H1 (cell line): ENCODE measurements around the gene SHANK1. TPM values are rescaled to one million over a fixed set of nuclear protein-coding genes. Genes with fewer than 3 reads are reported as not detected.

Experiments
- CTCF ChIA-PET: fragments of 300-600 bp; sonication (Branson Sonifier 250); formaldehyde crosslinking; loops from one replicate; lab custom pipeline; 2021; ENCODE audit not compliant: partially characterized antibody; lab: Charles Lee
- POLR2A ChIA-PET: fragments of 300-600 bp; sonication (Branson Sonifier 250); formaldehyde crosslinking; loops from one replicate; lab custom pipeline; 2021; ENCODE audit warnings: inconsistent platforms; ENCODE audit not compliant: partially characterized antibody; lab: Charles Lee
- DNase-seq, 2 experiments: peaks; one replicate each; pipeline versions ENCODE4 v3.0.0 to v3.0.0-alpha.2; 2010 to 2022; ENCODE audit warnings: low spot score in 2 of 2, low read depth in 1 of 2, mixed read lengths in 1 of 2
- FAIRE-seq: peaks from 2 replicates; lab custom pipeline; 2011; peaks lifted over from hg19 to GRCh38; lab: Jason Lieb, UNC
- H2AFZ ChIP-seq: 2 replicates; pipeline ENCODE4 v1.8.1; 2012; ENCODE audit warnings: low read length, inconsistent platforms
- H2AK5ac ChIP-seq: 2 replicates; pipeline ENCODE4 v1.6.1; 2013; ENCODE audit warnings: low read depth, low read length
- H2BK120ac ChIP-seq: replicated peaks from 2 replicates; pipeline ENCODE3; 2013; ENCODE audit warnings: low read depth, low read length, inconsistent platforms
- H2BK12ac ChIP-seq: 2 replicates; pipeline ENCODE4 v1.6.1; 2013; ENCODE audit warnings: low read depth, low read length
- H2BK15ac ChIP-seq: 2 replicates; pipeline ENCODE4 v1.6.1; 2013; ENCODE audit warnings: low read length
- H2BK20ac ChIP-seq: 2 replicates; pipeline ENCODE4 v1.6.1; 2013; ENCODE audit warnings: low read length
- H2BK5ac ChIP-seq: 2 replicates; pipeline ENCODE4 v1.6.1; 2013; ENCODE audit warnings: low read depth, low read length
- H3K14ac ChIP-seq: 2 replicates; pipeline ENCODE4 v1.6.1; 2013; ENCODE audit warnings: inconsistent platforms; ENCODE audit not compliant: insufficient read length
- H3K18ac ChIP-seq: 2 replicates; pipeline ENCODE4 v1.6.1; 2013; ENCODE audit warnings: low read length; ENCODE audit errors: extremely low read depth
- H3K23ac ChIP-seq: 2 replicates; pipeline ENCODE4 v1.6.1; 2013; ENCODE audit warnings: inconsistent platforms; ENCODE audit not compliant: insufficient read length
- H3K23me2 ChIP-seq: 2 replicates; pipeline ENCODE4 v1.6.1; 2013; ENCODE audit warnings: low read depth, low read length
- H3K27ac ChIP-seq: 2 replicates; pipeline ENCODE4 v1.6.1; 2011; ENCODE audit warnings: low read depth, low read length, inconsistent platforms
- H3K27me3 ChIP-seq, 4 experiments: replicated peaks in 1 of 4; 1 replicate in 1 of 4; 2 replicates in 3 of 4; pipeline versions ENCODE4 v1.6.1 to v1.8.1; 2011 to 2013; ENCODE audit warnings: low read length in 3 of 4, mild to moderate bottlenecking in 3 of 4, inconsistent platforms in 2 of 4, mixed read lengths in 2 of 4, moderate library complexity in 1 of 4; ENCODE audit not compliant: control insufficient read depth in 3 of 4, insufficient read depth in 3 of 4; ENCODE audit errors: extremely low read depth in 1 of 4
- H3K36me3 ChIP-seq, 4 experiments: 2 replicates each; pipeline versions ENCODE4 v1.6.1 to v1.8.1; 2011 to 2013; ENCODE audit warnings: mild to moderate bottlenecking in 4 of 4, low read length in 3 of 4, moderate library complexity in 2 of 4, control low read depth in 1 of 4, inconsistent platforms in 1 of 4; ENCODE audit not compliant: insufficient read depth in 4 of 4, control insufficient read depth in 2 of 4
- H3K4ac ChIP-seq: replicated peaks from 2 replicates; pipeline ENCODE3; 2013; ENCODE audit warnings: low read length, low read depth, mixed read lengths, inconsistent platforms; ENCODE audit not compliant: insufficient read length
- H3K4me1 ChIP-seq, 4 experiments: replicated peaks in 1 of 4; 1 replicate in 1 of 4; 2 replicates in 3 of 4; pipeline versions ENCODE4 v1.6.1 to v1.8.1; 2011 to 2013; ENCODE audit warnings: low read length in 3 of 4, inconsistent platforms in 2 of 4, mixed read lengths in 1 of 4; ENCODE audit not compliant: insufficient read depth in 4 of 4, control insufficient read depth in 3 of 4
- H3K4me2 ChIP-seq, 2 experiments: 2 replicates each; pipeline versions ENCODE4 v1.6.1 to v1.8.1; 2011 to 2013; ENCODE audit warnings: low read depth in 2 of 2, low read length in 2 of 2, control low read depth in 1 of 2, inconsistent platforms in 1 of 2, mild to moderate bottlenecking in 1 of 2; ENCODE audit not compliant: insufficient read depth in 1 of 2
- H3K4me3 ChIP-seq, 4 experiments: fragments of 200-600, 300-600 bp in 1 of 4; sonication (generic), shearing (Covaris generic), sonication (Bioruptor Twin) in 1 of 4; 2 replicates each; pipeline versions ENCODE4 v1.5.1 to v1.8.1; 2011 to 2016; ENCODE audit warnings: low read length in 4 of 4, low read depth in 3 of 4, control low read depth in 2 of 4, inconsistent platforms in 2 of 4, mild to moderate bottlenecking in 2 of 4, mixed read lengths in 1 of 4, moderate library complexity in 1 of 4; ENCODE audit not compliant: insufficient read depth in 2 of 4; ENCODE audit errors: extremely low read depth in 1 of 4
- H3K56ac ChIP-seq: replicated peaks from 2 replicates; pipeline ENCODE3; 2013; ENCODE audit warnings: low read depth, mild to moderate bottlenecking, mixed read lengths, low read length, inconsistent platforms; ENCODE audit not compliant: insufficient read length
- H3K79me1 ChIP-seq: 2 replicates; pipeline ENCODE4 v1.6.1; 2013; ENCODE audit warnings: low read depth, low read length, control low read depth
- H3K79me2 ChIP-seq, 2 experiments: 2 replicates each; pipeline versions ENCODE4 v1.6.1 to v1.8.1; 2012 to 2013; ENCODE audit warnings: low read length in 2 of 2, mild to moderate bottlenecking in 2 of 2, inconsistent platforms in 1 of 2; ENCODE audit not compliant: insufficient read depth in 2 of 2, control insufficient read depth in 1 of 2
- H3K9ac ChIP-seq, 4 experiments: replicated peaks in 1 of 4; 1 replicate in 1 of 4; 2 replicates in 3 of 4; pipeline versions ENCODE4 v1.6.1 to v1.8.1; 2011 to 2013; ENCODE audit warnings: low read depth in 3 of 4, low read length in 3 of 4, control low read depth in 2 of 4, mild to moderate bottlenecking in 2 of 4, moderate library complexity in 2 of 4, inconsistent platforms in 1 of 4; ENCODE audit errors: extremely low read depth in 1 of 4
- H3K9me3 ChIP-seq, 2 experiments: 2 replicates each; pipeline versions ENCODE4 v1.6.1 to v1.8.1; 2012 to 2013; ENCODE audit warnings: mild to moderate bottlenecking in 2 of 2, moderate library complexity in 2 of 2, control low read depth in 1 of 2, inconsistent platforms in 1 of 2, low read depth in 1 of 2, low read length in 1 of 2, mixed read lengths in 1 of 2; ENCODE audit not compliant: insufficient read depth in 2 of 2
- H4K20me1 ChIP-seq, 2 experiments: replicated peaks in 1 of 2; 2 replicates each; pipeline versions ENCODE3 to v1.8.1; 2011 to 2013; ENCODE audit warnings: inconsistent platforms in 2 of 2, low read length in 2 of 2, mild to moderate bottlenecking in 1 of 2; ENCODE audit not compliant: insufficient read depth in 2 of 2, control insufficient read depth in 1 of 2
- H4K5ac ChIP-seq: 2 replicates; pipeline ENCODE4 v1.6.1; 2013; ENCODE audit warnings: low read length, low read depth, mixed read lengths, inconsistent platforms; ENCODE audit not compliant: insufficient read length
- H4K8ac ChIP-seq: 2 replicates; pipeline ENCODE4 v1.8.0; 2013; ENCODE audit warnings: mild to moderate bottlenecking, moderate library complexity, low read length, inconsistent platforms; ENCODE audit not compliant: insufficient read depth; ENCODE audit errors: extremely low read depth
- H4K91ac ChIP-seq: replicated peaks from 2 replicates; pipeline ENCODE3; 2013; ENCODE audit warnings: low read length, mixed read lengths, inconsistent platforms; ENCODE audit not compliant: insufficient read length
- CBX8 ChIP-seq: fragments of 300-800, 300-1000 bp; sonication (generic); IDR thresholded peaks from 2 replicates; pipeline ENCODE4 v1.7.1; 2016; ENCODE audit warnings: low read depth, low read length, borderline replicate concordance
- CREB1 ChIP-seq: IDR thresholded peaks from 2 replicates; pipeline ENCODE4 v1.6.1; 2012; ENCODE audit warnings: inconsistent platforms
- EP300 ChIP-seq, 2 experiments: IDR thresholded peaks; 1 replicate in 1 of 2; 2 replicates in 1 of 2; pipeline ENCODE4 v1.6.1; 2011 to 2012; ENCODE audit warnings: low read depth in 2 of 2, low read length in 2 of 2, mild to moderate bottlenecking in 2 of 2, borderline replicate concordance in 1 of 2, inconsistent platforms in 1 of 2, moderate library complexity in 1 of 2
- GABPA ChIP-seq: IDR thresholded peaks from 2 replicates; pipeline ENCODE4 v1.6.1; 2011; ENCODE audit warnings: mild to moderate bottlenecking, low read length, moderate library complexity, borderline replicate concordance; ENCODE audit not compliant: insufficient read depth
- GTF2F1 ChIP-seq: IDR thresholded peaks from 2 replicates; pipeline ENCODE4 v1.6.1; 2012; ENCODE audit warnings: low read depth, low read length, improper control_type of control experiment, borderline replicate concordance
- JUN ChIP-seq: IDR thresholded peaks from 2 replicates; pipeline ENCODE4 v1.6.1; 2011; ENCODE audit warnings: low read depth, mild to moderate bottlenecking, improper control_type of control experiment, low read length
- JUND ChIP-seq: IDR thresholded peaks from 2 replicates; pipeline ENCODE4 v1.6.1; 2011; ENCODE audit warnings: mild to moderate bottlenecking, improper control_type of control experiment, low read length
- MAFK ChIP-seq: IDR thresholded peaks from 2 replicates; pipeline ENCODE4 v1.6.1; 2012; ENCODE audit warnings: low read depth, mild to moderate bottlenecking, improper control_type of control experiment, low read length
- NANOG ChIP-seq: IDR thresholded peaks from 2 replicates; pipeline ENCODE4 v1.6.1; 2011; ENCODE audit warnings: low read length, low read depth, mild to moderate bottlenecking, inconsistent platforms; ENCODE audit not compliant: insufficient read depth, poor library complexity, severe bottlenecking
- NRF1 ChIP-seq: IDR thresholded peaks from 2 replicates; pipeline ENCODE4 v1.6.1; 2011; ENCODE audit warnings: mild to moderate bottlenecking, low read depth, low read length, improper control_type of control experiment
- SRF ChIP-seq: IDR thresholded peaks from 2 replicates; pipeline ENCODE4 v1.6.1; 2011; ENCODE audit warnings: mild to moderate bottlenecking, low read depth, low read length, moderate library complexity
- WGBS, 2 experiments: shearing (Covaris generic) in 1 of 2; methylation state at CpG; one replicate each; pipeline versions ENCODE4 v1.1.6 to v1.1.7; 2013 to 2015; ENCODE audit warnings: low lambda C conversion rate in 2 of 2, mixed read lengths in 2 of 2, inconsistent platforms in 1 of 2, low coverage in 1 of 2, missing lambda C conversion rate in 1 of 2; ENCODE audit not compliant: insufficient replicate concordance in 2 of 2, insufficient coverage in 1 of 2, insufficient read length in 1 of 2; ENCODE audit errors: extremely low coverage in 1 of 2, missing lambda C conversion rate in 1 of 2; 5-methylcytosine and 5-hydroxymethylcytosine counted together
- polyA plus RNA-seq, 7 experiments: library from polyadenylated mRNA; depleted of rRNA in 3 of 7; stranded (reverse) in 5 of 7; unstranded in 2 of 7; fragments of >200 nt in 5 of 7; fragments of 200-250 nt in 2 of 7; gene quantifications; 1 replicate in 5 of 7; 2 replicates in 1 of 7; 4 replicates in 1 of 7; pipeline versions ENCODE4 v1.2.1 to v1.2.3, GENCODE V29; 2011 to 2013; ENCODE audit warnings: missing spikeins in 2 of 7, mixed read lengths in 2 of 7
- total RNA-seq: library from RNA; stranded (reverse); fragmentation: NEBNext Ultra II Directional; extraction: Animal tissue kit (Norgen Biotek cat#: 25700); gene quantifications from 2 replicates; pipeline ENCODE4 v1.2.1, GENCODE V29; 2021

The SHANK1 gene
- total and polyA plus RNA-seq, 2 of the 8 experiments (the other 6 are each of a cell fraction or from before 2014, with no cell fraction given) = 1.1 to 3.7 TPM

DNA sequence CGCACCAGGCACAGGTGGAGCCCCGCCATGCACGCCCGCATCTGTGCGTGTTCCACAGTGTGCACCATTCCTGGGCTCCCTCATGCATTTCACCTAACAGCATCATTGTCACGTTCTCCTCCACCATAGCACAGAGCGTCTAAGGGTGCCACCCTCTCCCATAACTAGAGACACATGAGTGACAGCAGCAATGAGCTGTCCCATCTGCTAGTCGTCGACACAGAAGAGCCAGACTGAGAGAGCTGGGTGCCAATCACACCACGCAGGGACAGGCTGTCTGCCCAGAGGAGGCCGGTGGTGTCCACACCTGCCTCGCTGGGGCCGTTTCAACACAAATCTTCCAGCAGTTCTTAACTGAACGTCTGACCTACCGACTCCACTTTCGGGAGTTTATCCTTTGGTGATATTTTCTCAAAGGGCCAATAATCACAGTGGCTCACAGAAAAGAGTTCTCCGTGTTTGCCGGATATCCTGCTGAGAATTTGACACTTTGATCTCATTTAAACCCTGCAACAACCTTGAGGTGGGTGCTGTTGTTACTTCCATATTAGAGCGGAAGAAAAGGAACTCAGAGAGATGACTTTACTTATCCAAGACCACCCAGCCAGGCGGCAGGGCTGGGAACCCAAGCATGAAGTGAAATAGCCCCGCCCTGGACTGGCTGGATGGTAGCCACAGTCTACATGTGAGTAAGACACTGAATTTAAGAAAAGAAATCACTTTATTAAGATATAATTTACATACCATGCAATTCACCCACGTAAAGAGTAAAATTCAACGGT, 19.7 kb upstream of the SHANK1 start:
- no peak overlapping the region for H2BK12ac ChIP-seq
- FAIRE-seq = no peak

More for the DNA sequence above, 19.7 kb upstream of the SHANK1 start:
- Histone ChIP-seq H3K14ac (no peak overlapping the region), H2BK5ac (no peak overlapping the region), H3K18ac (no peak overlapping the region), H3K9ac (no peak overlapping the region), H3K27me3 (peaks cover 0 to 2% (median 0%) of the 10 kb centered on the region in 4 experiments; a peak in 1 of 7 replicates), H3K23ac (no peak overlapping the region)
- TF ChIP-seq GABPA (no peak), GTF2F1 (no peak), MAFK (no peak), NANOG (no peak), CREB1 (no peak), JUN (no peak), SRF (no peak), CBX8 (no peak), NRF1 (no peak), JUND (no peak), EP300 (IDR thresholded peaks at IDR 0.05; ENCODE audit: borderline replicate concordance in 1 of 2, low read depth in 2 of 2, low read length in 2 of 2) (no peak)
- TF ChIP-seq, all 59 proteins: peak for 0
- POLR2A ChIA-PET = interaction anchor here (0.6 to 1.5 kb wide), 4 partner anchors 15 to 76 kb away, joined by 3 to 4 read pairs (median 4); no protein-coding TSS in a partner anchor
- no peaks in the 10 kb centered on the region for H3K9me3 ChIP-seq
- no peak overlapping the region for H4K5ac ChIP-seq
- peaks cover 0 to 4% (median 0%) of the 10 kb centered on the region in 4 experiments; a peak in 1 of 7 replicates for H3K4me1 ChIP-seq
- H3K4ac ChIP-seq = no peak overlapping the region
- no peak overlapping the region for H2BK15ac ChIP-seq
- H3K4me3 ChIP-seq = no peak overlapping the region
- no peak for DNase-seq
- no peaks in the 10 kb centered on the region for H3K79me1 ChIP-seq
- H4K20me1 ChIP-seq = peaks cover 0 to 2% of the 10 kb centered on the region in 2 experiments
- no peak overlapping the region for H4K91ac ChIP-seq
- H4K8ac ChIP-seq = no peak overlapping the region
- H3K27ac ChIP-seq = no peak overlapping the region
- H3K36me3 ChIP-seq = no peaks in the 10 kb centered on the region
- H3K56ac ChIP-seq = no peak overlapping the region
- CTCF ChIA-PET = interaction anchor here (0.6 to 1.8 kb wide), 3 partner anchors 11 to 183 kb away, joined by 3 read pairs; no protein-coding TSS in a partner anchor
- no peak overlapping the region for H2AK5ac ChIP-seq
- H2BK120ac ChIP-seq = no peak overlapping the region
- no peaks in the 10 kb centered on the region for H3K79me2 ChIP-seq
- H3K23me2 ChIP-seq = no peaks in the 10 kb centered on the region
- no peak overlapping the region for H2AFZ ChIP-seq
- 88% methylated on average over 23 of the region's 23 CpGs; no CpG with 5 or more reads in 1 of the 2 experiments for WGBS, 2 experiments
- H3K4me2 ChIP-seq = no peak overlapping the region
- H2BK20ac ChIP-seq = no peak overlapping the region
